CD4-positive, alpha-beta memory T cell (primary cell): Measurements from ENCODE around the gene CEP41. TPM values are rescaled to one million over a fixed set of nuclear protein-coding genes. Genes with fewer than 3 reads are reported as not detected.

Experiments used
- CTCF ChIA-PET: fragments of 350-600 bp; sonication (Branson Sonifier 250); formaldehyde crosslinking; loops from one replicate; lab custom pipeline; 2021; ENCODE audit warnings: inconsistent platforms; ENCODE audit not compliant: partially characterized antibody; lab: Charles Lee
- POLR2A ChIA-PET: fragments of 350-600 bp; sonication (Branson Sonifier 250); formaldehyde crosslinking; loops from one replicate; lab custom pipeline; 2021; ENCODE audit not compliant: partially characterized antibody; lab: Charles Lee
- DNase-seq, 5 donors: peaks; one replicate each; pipeline versions ENCODE4 v3.0.0 to v3.0.0-alpha.2; 2020 to 2022; ENCODE audit warnings: mixed read lengths in 1 of 5
- H3K27ac ChIP-seq: one replicate; pipeline ENCODE4 v1.7.0; 2013; ENCODE audit warnings: low read depth, low read length
- H3K27me3 ChIP-seq: 2 replicates; pipeline ENCODE4 v1.7.0; 2013; ENCODE audit warnings: mild to moderate bottlenecking, low read length, moderate library complexity; ENCODE audit not compliant: insufficient read depth
- H3K36me3 ChIP-seq: 2 replicates; pipeline ENCODE4 v1.7.0; 2013; ENCODE audit warnings: mild to moderate bottlenecking, low read length, moderate library complexity; ENCODE audit not compliant: insufficient read depth
- H3K4me1 ChIP-seq: 2 replicates; pipeline ENCODE4 v1.7.0; 2013; ENCODE audit warnings: mild to moderate bottlenecking, low read length, moderate library complexity; ENCODE audit not compliant: insufficient read depth
- H3K4me3 ChIP-seq, 2 donors: one replicate each; pipeline ENCODE4 v1.7.0; 2013; ENCODE audit warnings: low read length in 2 of 2, mild to moderate bottlenecking in 1 of 2
- H3K9me3 ChIP-seq, 2 donors: one replicate each; pipeline ENCODE4 v1.7.0; 2013; ENCODE audit warnings: low read length in 2 of 2, control low read depth in 1 of 2; ENCODE audit not compliant: control insufficient read depth in 1 of 2
- H3K27ac Mint-ChIP-seq, 7 donors: one replicate each; pipeline ENCODE4 v1.8.0; 2020 to 2021; ENCODE audit warnings: mixed read lengths in 7 of 7, mild to moderate bottlenecking in 6 of 7, inconsistent platforms in 3 of 7, moderate library complexity in 3 of 7
- H3K27me3 Mint-ChIP-seq, 2 donors: one replicate each; pipeline ENCODE4 v1.8.0; 2020 to 2021; ENCODE audit warnings: mixed read lengths in 2 of 2
- H3K36me3 Mint-ChIP-seq, 2 donors: one replicate each; pipeline ENCODE4 v1.8.0; 2020 to 2021; ENCODE audit warnings: mixed read lengths in 2 of 2, inconsistent platforms in 1 of 2, mild to moderate bottlenecking in 1 of 2
- H3K4me1 Mint-ChIP-seq, 4 donors: one replicate each; pipeline ENCODE4 v1.8.0; 2020 to 2021; ENCODE audit warnings: mixed read lengths in 4 of 4, mild to moderate bottlenecking in 1 of 4
- H3K4me3 Mint-ChIP-seq, 8 donors: one replicate each; pipeline ENCODE4 v1.8.0; 2020 to 2021; ENCODE audit warnings: mixed read lengths in 8 of 8, mild to moderate bottlenecking in 7 of 8, moderate library complexity in 6 of 8, inconsistent platforms in 3 of 8
- H3K9me3 Mint-ChIP-seq, 8 donors: one replicate each; pipeline ENCODE4 v1.8.0; 2020 to 2021; ENCODE audit warnings: mixed read lengths in 8 of 8, mild to moderate bottlenecking in 5 of 8, inconsistent platforms in 3 of 8, moderate library complexity in 1 of 8
- intact Hi-C: fragments of 100-400 bp; cut with micrococcal nuclease; formaldehyde crosslinking; loops from one replicate; pipeline ENCODE4 v1.15.1; 2023
- polyA plus RNA-seq, 2 donors: library from polyadenylated mRNA; unstranded; fragments of 300-500 nt; fragmentation: Illumina TruSeq; gene quantifications; one replicate each; pipeline ENCODE4 v1.2.3, GENCODE V29; 2021
- total RNA-seq, 2 experiments: library from RNA; stranded (reverse); gene quantifications; one replicate each; pipeline ENCODE4 v1.2.3, GENCODE V29; 2021

The CEP41 gene
- total and polyA plus RNA-seq, 4 experiments from 2014 or later: 6.0 to 20.9 (median 11.8) TPM

- DNase-seq: no peak
- no peak overlapping the region for H3K4me3 ChIP-seq
- H3K9me3 Mint-ChIP-seq: peaks cover 0 to 6% (median under 1%) of the 10 kb centered on the region in 8 donors
- no peak overlapping the region for H3K27ac ChIP-seq
- no peaks in the 10 kb centered on the region for H3K4me1 ChIP-seq
- H3K4me3 Mint-ChIP-seq: no peak overlapping the region
- no peaks in the 10 kb centered on the region for H3K36me3 ChIP-seq
- H3K27me3 Mint-ChIP-seq: peaks cover 0 to 2% of the 10 kb centered on the region in 2 donors
- peaks cover 0 to under 1% of the 10 kb centered on the region in 2 donors for H3K36me3 Mint-ChIP-seq
- H3K9me3 ChIP-seq: no peaks in the 10 kb centered on the region
- intact Hi-C loops: no loop called here
- ChIA-PET CTCF (no interaction called here), POLR2A (no interaction called here)
- H3K27ac Mint-ChIP-seq: no peak overlapping the region
- H3K27me3 ChIP-seq: no peaks in the 10 kb centered on the region
- H3K4me1 Mint-ChIP-seq: peaks cover 8 to 28% (median 10%) of the 10 kb centered on the region in 4 donors
These were observed 69.8 kb downstream of the CEP41 start for GRCh38 chr7:130371046-130371445.

GRCh38 chr7:130369831-130370550 lies 70.8 kb downstream of the CEP41 start:
- Histone ChIP-seq H3K27me3 (no peaks in the 10 kb centered on the region), H3K4me1 (no peaks in the 10 kb centered on the region), H3K27ac (no peak overlapping the region), H3K36me3 (no peaks in the 10 kb centered on the region), H3K4me3 (no peak overlapping the region), H3K9me3 (no peaks in the 10 kb centered on the region)
- Mint-ChIP-seq H3K4me3 (peak overlapping the region in 1 of 8 donors; percentile 46), H3K27ac (peak overlapping the region in 3 of 7 donors; percentile 11 to 92 (median 16)), H3K9me3 (no peaks in the 10 kb centered on the region), H3K27me3 (peaks cover 0 to 2% of the 10 kb centered on the region in 2 donors), H3K36me3 (no peaks in the 10 kb centered on the region), H3K4me1 (peaks cover 8 to 32% (median 10%) of the 10 kb centered on the region in 4 donors)
- intact Hi-C loops: no loop called here
- CTCF ChIA-PET: interaction anchor here (0.6 kb wide), 1 partner anchor 43 kb away, joined by 3 read pairs; no protein-coding TSS in a partner anchor
- DNase-seq: no peak
- POLR2A ChIA-PET: interaction anchor here (0.6 kb wide), 1 partner anchor 705 kb away, joined by 3 read pairs; no protein-coding TSS in a partner anchor

- no peak for DNase-seq
- Mint-ChIP-seq H3K36me3 (no peaks in the 10 kb centered on the region), H3K9me3 (no peaks in the 10 kb centered on the region), H3K27me3 (peaks cover 0 to 2% of the 10 kb centered on the region in 2 donors), H3K27ac (peak overlapping the region in 6 of 7 donors; percentile 11 to 92 (median 61)), H3K4me3 (peak overlapping the region in 7 of 8 donors; percentile 10 to 67 (median 50)), H3K4me1 (peaks cover 8 to 32% (median 10%) of the 10 kb centered on the region in 4 donors)
- Histone ChIP-seq H3K4me3 (no peak overlapping the region), H3K9me3 (no peaks in the 10 kb centered on the region), H3K36me3 (no peaks in the 10 kb centered on the region), H3K27me3 (no peaks in the 10 kb centered on the region), H3K4me1 (no peaks in the 10 kb centered on the region), H3K27ac (no peak overlapping the region)
- intact Hi-C loops: no loop called here
- ChIA-PET POLR2A (no interaction called here), CTCF (no interaction called here)
These were observed 71.6 kb downstream of the CEP41 start for GRCh38 chr7:130369110-130369711.

GRCh38 chr7:130367836-130368746 lies 72.7 kb downstream of the CEP41 start:
- Mint-ChIP-seq H3K4me3 (peak overlapping the region in 7 of 8 donors; percentile 52 to 80 (median 71)), H3K27ac (peak overlapping the region in 2 of 7 donors; percentile 78 to 86), H3K4me1 (peaks cover 8 to 32% (median 10%) of the 10 kb centered on the region in 4 donors), H3K27me3 (peaks cover 0 to 2% of the 10 kb centered on the region in 2 donors), H3K9me3 (no peaks in the 10 kb centered on the region), H3K36me3 (no peaks in the 10 kb centered on the region)
- H3K27me3 ChIP-seq: no peaks in the 10 kb centered on the region
- no peaks in the 10 kb centered on the region for H3K4me1 ChIP-seq
- no peaks in the 10 kb centered on the region for H3K36me3 ChIP-seq
- no peaks in the 10 kb centered on the region for H3K9me3 ChIP-seq
- CTCF ChIA-PET: no interaction called here
- peak overlapping the region in 1 of 2 donors; percentile 5 for H3K4me3 ChIP-seq
- no peak for DNase-seq
- intact Hi-C loops: no loop called here
- H3K27ac ChIP-seq: peak overlapping the region; percentile 27
- POLR2A ChIA-PET: interaction anchor here (0.6 kb wide), 1 partner anchor 1212 kb away, joined by 3 read pairs; no protein-coding TSS in a partner anchor

- Histone ChIP-seq H3K27ac (no peak overlapping the region), H3K4me3 (peak overlapping the region in 1 of 2 donors; percentile 5), H3K27me3 (no peaks in the 10 kb centered on the region), H3K36me3 (no peaks in the 10 kb centered on the region), H3K4me1 (no peaks in the 10 kb centered on the region), H3K9me3 (no peaks in the 10 kb centered on the region)
- Mint-ChIP-seq H3K36me3 (no peaks in the 10 kb centered on the region), H3K27me3 (peaks cover 3% of the 10 kb centered on the region in 2 donors), H3K27ac (peak overlapping the region in 6 of 7 donors; percentile 77 to 90 (median 83)), H3K9me3 (peaks cover 0 to 4% (median 0%) of the 10 kb centered on the region in 8 donors), H3K4me3 (peak overlapping the region in 7 of 8 donors; percentile 52 to 80 (median 71)), H3K4me1 (peaks cover 8 to 32% (median 10%) of the 10 kb centered on the region in 4 donors)
- ChIA-PET POLR2A (no interaction called here), CTCF (no interaction called here)
- intact Hi-C loops: no loop called here
- DNase-seq: peak in 4 of 5 donors; percentile 42 to 67 (median 50)
These were observed 73.6 kb downstream of the CEP41 start for GRCh38 chr7:130367088-130367755.

- Mint-ChIP-seq H3K27me3 (peaks cover 3% of the 10 kb centered on the region in 2 donors), H3K4me3 (peak overlapping the region in 5 of 8 donors; percentile 27 to 80 (median 55)), H3K27ac (peak overlapping the region in 5 of 7 donors; percentile 69 to 90 (median 86)), H3K36me3 (no peaks in the 10 kb centered on the region), H3K9me3 (peaks cover 0 to 4% (median 0%) of the 10 kb centered on the region in 8 donors), H3K4me1 (peaks cover 8 to 32% (median 10%) of the 10 kb centered on the region in 4 donors)
- Histone ChIP-seq H3K27ac (peak overlapping the region; percentile 9), H3K27me3 (no peaks in the 10 kb centered on the region), H3K4me1 (no peaks in the 10 kb centered on the region), H3K9me3 (no peaks in the 10 kb centered on the region), H3K36me3 (no peaks in the 10 kb centered on the region), H3K4me3 (no peak overlapping the region)
- ChIA-PET CTCF (no interaction called here), POLR2A (no interaction called here)
- intact Hi-C loops: no loop called here
- no peak for DNase-seq
These were observed 74.3 kb downstream of the CEP41 start for GRCh38 chr7:130366564-130366963.
